Loucy (cell line): ENCODE measurements around the gene TRIB2.

Experiments used
- CTCF ChIP-seq: fragments of 200-600 bp; sonication (generic); conservative IDR thresholded peaks from 2 replicates; pipeline ENCODE4 v1.5.1; 2014; ENCODE audit warnings: mild to moderate bottlenecking, antibody characterized with exemption, low read length
- EZH2phosphoT487 ChIP-seq: fragments of 200-600 bp; IDR thresholded peaks from 2 replicates; pipeline ENCODE4 v1.6.1; 2018; ENCODE audit warnings: antibody characterized with exemption, mild to moderate bottlenecking, moderate library complexity, borderline replicate concordance

- no peak for TF ChIP-seq CTCF
- TF ChIP-seq EZH2phosphoT487: no peak
These were observed 10.9 kb downstream of the TRIB2 start for GRCh38 chr2:12727641-12728040.
